Caki2 (cell line): Measurements from ENCODE around the gene CTNND2. TPM values are rescaled to one million over a fixed set of nuclear protein-coding genes. Genes with fewer than 3 reads are reported as not detected.

ENCODE experiments used
- DNase-seq: peaks from one replicate; pipeline ENCODE4 v3.0.0-alpha.2; 2015; ENCODE audit warnings: low read depth
- in situ Hi-C: cut with HindIII; loops from 2 replicates; pipeline ENCODE4 v1.10.0; 2016; ENCODE audit warnings: low sequenced_read_pairs, low pct_unique_long_range_greater_than_20kb, mixed read lengths
- total RNA-seq: library from RNA; depleted of rRNA; stranded (reverse); fragments of >200 nt; shearing (Covaris generic); gene quantifications from 2 replicates; pipeline ENCODE4 v1.2.3, GENCODE V29; 2014; ENCODE audit warnings: low replicate concordance; rRNA removed

CTNND2 gene
- total RNA-seq: not detected in 2 replicates

GRCh38 chr5:11904265-11904906, at the start of gene CTNND2:
CTNND2 (minus strand) TSS chr5:11904446; CDS start chr5:11903853, 593 bp downstream.
- in situ Hi-C loops: no loop called here
- peak; percentile 65 for DNase-seq

- no peak for DNase-seq
- in situ Hi-C loops: no loop called here
These were observed 42.1 kb upstream of the CTNND2 start for GRCh38 chr5:11946317-11946716.

- DNase-seq: peak; percentile 1
- in situ Hi-C loops: no loop called here
These were observed 37.3 kb upstream of the CTNND2 start for GRCh38 chr5:11941566-11941965.

- in situ Hi-C loops: no loop called here
- no peak for DNase-seq
These were observed 27.4 kb upstream of the CTNND2 start for GRCh38 chr5:11931638-11932037.

GRCh38 chr5:11928909-11929308, 24.7 kb upstream of the CTNND2 start:
- in situ Hi-C loops: no loop called here
- no peak for DNase-seq

GRCh38 chr5:11925701-11926100, 21.5 kb upstream of the CTNND2 start:
- in situ Hi-C loops: no loop called here
- DNase-seq: no peak

GRCh38 chr5:11922394-11922793, 18.1 kb upstream of the CTNND2 start:
- DNase-seq: no peak
- in situ Hi-C loops: no loop called here

GRCh38 chr5:11918463-11919045, 14.3 kb upstream of the CTNND2 start:
- in situ Hi-C loops: no loop called here
- DNase-seq: no peak

- in situ Hi-C loops: no loop called here
- no peak for DNase-seq
These were observed 5.2 kb upstream of the CTNND2 start for GRCh38 chr5:11909471-11909870.

- in situ Hi-C loops: no loop called here
- DNase-seq: no peak
These were observed 2.3 kb upstream of the CTNND2 start for GRCh38 chr5:11906497-11906896.

GRCh38 chr5:11905206-11905605, 960 bp upstream of the CTNND2 start:
- peak; percentile 1 for DNase-seq
- in situ Hi-C loops: no loop called here

- peak; percentile 16 for DNase-seq
- in situ Hi-C loops: no loop called here
These were observed 507 bp downstream of the CTNND2 start for GRCh38 chr5:11903614-11904264.

- in situ Hi-C loops: no loop called here
- DNase-seq: no peak
These were observed 1.1 kb downstream of the CTNND2 start for GRCh38 chr5:11903121-11903613.

- no peak for DNase-seq
- in situ Hi-C loops: no loop called here
These were observed 2.0 kb downstream of the CTNND2 start for GRCh38 chr5:11902201-11902619.

- DNase-seq: no peak
- in situ Hi-C loops: no loop called here
These were observed 5.5 kb downstream of the CTNND2 start for GRCh38 chr5:11898787-11899186.

GRCh38 chr5:11897781-11898180, 6.5 kb downstream of the CTNND2 start:
- in situ Hi-C loops: no loop called here
- DNase-seq: no peak

- DNase-seq: no peak
- in situ Hi-C loops: no loop called here
These were observed 9.3 kb downstream of the CTNND2 start for GRCh38 chr5:11894992-11895391.

GRCh38 chr5:11892832-11893231, 11.4 kb downstream of the CTNND2 start:
- in situ Hi-C loops: no loop called here

GRCh38 chr5:11890777-11891176, 13.5 kb downstream of the CTNND2 start:
- in situ Hi-C loops: no loop called here
- no peak for DNase-seq

More at GRCh38 chr5:11892832-11893231, 11.4 kb downstream of the CTNND2 start:
- no peak for DNase-seq
